GM19438 (cell line): ENCODE measurements around the gene MARCHF10.
"Not testable (repeated sequence)": the region's sequence is repeated elsewhere in the genome, so short reads cannot be mapped to it uniquely, and the experiment has no call there.

Experiments
- ATAC-seq: cut with Tn5 transposase; IDR thresholded peaks from one replicate; pipeline ENCODE4 v1.9.1; 2021; ENCODE audit warnings: low read depth; ENCODE audit not compliant: unreplicated experiment

Gene MARCHF10, protein sequence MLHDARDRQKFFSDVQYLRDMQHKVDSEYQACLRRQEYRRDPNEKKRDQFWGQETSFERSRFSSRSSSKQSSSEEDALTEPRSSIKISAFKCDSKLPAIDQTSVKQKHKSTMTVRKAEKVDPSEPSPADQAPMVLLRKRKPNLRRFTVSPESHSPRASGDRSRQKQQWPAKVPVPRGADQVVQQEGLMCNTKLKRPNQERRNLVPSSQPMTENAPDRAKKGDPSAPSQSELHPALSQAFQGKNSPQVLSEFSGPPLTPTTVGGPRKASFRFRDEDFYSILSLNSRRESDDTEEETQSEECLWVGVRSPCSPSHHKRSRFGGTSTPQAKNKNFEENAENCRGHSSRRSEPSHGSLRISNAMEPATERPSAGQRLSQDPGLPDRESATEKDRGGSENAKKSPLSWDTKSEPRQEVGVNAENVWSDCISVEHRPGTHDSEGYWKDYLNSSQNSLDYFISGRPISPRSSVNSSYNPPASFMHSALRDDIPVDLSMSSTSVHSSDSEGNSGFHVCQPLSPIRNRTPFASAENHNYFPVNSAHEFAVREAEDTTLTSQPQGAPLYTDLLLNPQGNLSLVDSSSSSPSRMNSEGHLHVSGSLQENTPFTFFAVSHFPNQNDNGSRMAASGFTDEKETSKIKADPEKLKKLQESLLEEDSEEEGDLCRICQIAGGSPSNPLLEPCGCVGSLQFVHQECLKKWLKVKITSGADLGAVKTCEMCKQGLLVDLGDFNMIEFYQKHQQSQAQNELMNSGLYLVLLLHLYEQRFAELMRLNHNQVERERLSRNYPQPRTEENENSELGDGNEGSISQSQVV

DNA sequence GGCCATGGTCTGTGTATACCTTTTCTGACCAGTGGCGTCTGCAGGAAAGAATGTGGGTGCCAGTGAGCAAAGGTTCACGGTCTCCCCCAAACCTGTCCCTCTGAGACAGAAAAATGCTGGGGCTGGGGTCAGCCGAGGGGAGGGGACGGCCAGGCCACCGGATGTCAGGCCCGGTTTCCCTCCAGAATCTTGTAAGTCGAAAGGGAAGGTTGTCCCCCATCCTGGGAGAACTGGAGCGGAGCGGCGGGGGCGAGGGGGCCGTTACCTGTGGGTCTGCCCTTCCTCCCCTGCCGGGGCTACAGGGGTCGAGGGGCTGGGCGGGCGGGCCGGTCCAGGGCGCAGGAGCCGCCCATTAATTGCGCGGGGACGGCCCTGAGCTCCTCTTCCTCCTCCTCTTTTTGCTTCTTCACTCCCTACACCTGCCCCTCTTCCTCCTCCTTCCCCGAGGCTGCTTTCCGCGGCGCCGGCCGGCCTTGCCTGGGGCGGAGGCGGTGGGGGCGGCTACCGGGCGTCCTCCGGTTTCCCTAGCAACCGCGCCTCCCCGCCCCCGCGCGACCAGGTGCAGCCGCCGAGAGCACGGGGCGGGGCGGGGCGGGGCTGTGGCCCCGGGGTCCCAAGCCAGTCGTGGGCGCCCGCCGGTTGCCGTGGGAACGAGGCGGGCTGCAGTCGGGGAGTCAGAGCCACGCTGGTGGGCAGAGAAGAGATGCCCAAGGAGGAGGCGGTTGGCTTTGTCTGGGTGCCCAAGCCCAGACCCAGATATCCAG is at the start of gene MARCHF10:
Gene MARCHF10, minus strand, starts transcription at position 503 of the 764 bp plus-strand sequence. CDS start 6,579 bp downstream, outside the sequence.
- no peak for ATAC-seq

DNA sequence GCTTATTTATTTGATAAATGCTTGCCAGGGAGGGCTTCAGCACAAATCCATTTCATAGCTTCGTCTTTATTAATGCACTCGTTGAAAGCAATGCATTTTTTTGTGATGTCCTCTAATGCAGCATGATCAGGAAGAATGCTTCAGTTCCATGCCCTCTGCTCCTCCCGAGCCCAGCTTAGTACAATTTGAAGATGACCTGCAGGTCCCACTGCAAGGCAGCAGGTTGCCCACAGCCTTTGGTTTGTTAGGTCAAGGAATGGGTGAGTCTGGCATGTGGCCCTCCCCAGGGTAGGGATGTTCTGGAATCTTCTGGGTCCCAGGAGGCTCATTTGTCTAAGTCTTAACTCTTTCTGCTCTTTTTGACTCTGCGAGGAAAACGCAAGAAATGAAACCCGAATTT is 49.4 kb upstream of the MARCHF10 start:
- ATAC-seq: no peak

DNA sequence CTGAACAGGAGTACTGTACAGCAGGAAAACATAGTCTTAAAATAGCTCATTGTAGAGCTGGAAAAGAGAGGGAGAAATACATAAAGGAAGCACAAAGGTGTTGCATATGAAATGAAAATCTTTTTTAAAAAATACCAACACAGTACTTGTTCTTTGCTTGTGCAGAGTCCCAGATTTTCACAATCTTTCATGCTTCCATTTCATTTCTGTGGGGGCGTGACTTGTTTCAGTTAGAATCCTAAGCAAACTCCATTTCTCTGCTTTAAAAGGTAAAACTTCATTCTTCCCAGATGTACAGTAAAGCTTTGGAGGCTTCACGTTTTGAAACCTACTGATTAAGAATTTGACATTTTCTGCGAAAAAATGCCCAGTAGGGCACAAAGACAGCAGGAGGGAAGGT is 48.5 kb upstream of the MARCHF10 start:
- ATAC-seq: no peak

DNA sequence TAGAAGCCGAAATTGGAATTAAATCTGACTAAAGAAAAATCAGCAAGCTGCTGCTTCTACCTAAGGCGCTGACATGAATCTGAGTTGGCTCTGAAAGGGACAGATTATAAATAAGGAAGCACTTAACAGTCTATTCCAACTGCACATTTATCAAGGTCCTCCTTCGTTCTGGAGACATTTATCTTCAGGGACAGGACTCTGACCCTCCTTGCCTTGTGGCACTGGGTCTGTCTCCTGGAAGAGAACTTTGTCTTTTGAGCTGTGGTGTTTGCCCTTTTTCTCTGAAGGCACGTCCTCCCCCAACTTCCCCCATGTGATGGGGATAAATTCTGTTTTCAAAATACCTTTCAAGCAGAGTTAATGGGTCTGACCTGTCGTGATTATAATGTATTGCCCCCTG is 47.0 kb upstream of the MARCHF10 start:
- no peak for ATAC-seq

DNA sequence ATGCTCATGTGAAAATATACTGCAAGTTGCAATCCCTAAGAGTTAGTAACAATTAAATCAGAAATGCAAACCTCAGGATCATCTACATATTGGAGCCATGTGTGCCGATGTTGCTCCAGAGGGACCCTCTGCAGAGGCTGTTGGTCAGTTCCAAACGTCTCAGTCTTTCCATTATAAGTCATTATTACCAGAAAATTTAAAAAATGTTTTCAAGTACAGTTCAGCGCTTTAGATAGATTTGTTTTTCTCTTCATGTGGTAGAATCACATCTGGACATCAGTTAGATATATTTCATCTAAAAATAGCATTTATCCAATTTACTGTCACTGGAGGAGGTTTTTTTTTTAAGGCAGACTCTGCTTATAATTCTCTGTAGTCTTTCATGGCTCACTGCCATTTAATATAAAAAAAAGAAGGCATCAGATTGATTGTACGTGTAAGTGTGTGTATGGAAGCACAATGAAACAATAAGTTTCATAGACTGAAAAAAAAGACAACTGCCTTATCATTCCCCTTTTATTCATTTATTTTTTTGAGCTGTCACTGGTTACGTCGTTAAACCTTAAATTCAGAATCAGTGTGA is 46.1 kb upstream of the MARCHF10 start:
- no peak for ATAC-seq

DNA sequence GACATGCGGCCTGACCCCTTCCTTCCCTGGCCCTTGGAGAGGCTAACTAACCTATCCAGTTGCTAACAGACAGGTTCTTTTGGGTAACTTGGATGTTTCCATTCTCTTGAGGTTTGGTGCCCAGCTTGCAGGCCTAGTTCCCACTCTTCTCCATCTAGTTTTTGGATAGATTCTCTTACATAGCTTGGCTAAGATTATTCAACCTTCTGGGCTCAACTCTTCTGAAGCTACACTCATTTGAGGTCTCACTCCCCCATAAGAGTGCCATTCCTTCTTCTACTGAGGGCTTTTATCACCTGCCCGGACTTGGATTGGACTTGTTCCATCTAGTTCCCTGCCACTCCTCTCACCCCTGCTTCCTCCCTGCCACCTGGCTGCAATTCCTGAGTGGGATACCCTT is 44.1 kb upstream of the MARCHF10 start:
- no peak for ATAC-seq

GRCh38 chr17:62849591-62850415 is 41.7 kb upstream of the MARCHF10 start:
- not testable (repeated sequence) for ATAC-seq

DNA sequence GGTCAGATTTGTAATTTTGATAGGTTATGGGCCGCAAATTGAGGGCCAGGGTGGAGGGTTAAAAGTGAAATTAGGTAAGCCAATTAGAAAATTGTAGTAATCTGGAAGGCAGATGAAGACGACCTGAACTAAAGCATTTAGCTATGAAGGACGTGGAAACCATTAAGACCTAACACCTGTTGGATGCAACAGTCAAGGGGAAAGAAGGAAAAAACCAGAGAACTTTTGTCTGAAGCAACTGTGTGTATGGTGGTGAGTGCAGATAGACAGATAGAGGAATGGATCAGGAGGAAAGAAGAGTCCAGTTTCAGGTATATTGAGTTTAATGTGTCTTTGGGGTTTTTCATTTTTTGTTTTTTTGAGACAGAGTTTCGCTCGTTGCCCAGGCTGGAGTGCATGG is 40.2 kb upstream of the MARCHF10 start:
- no peak for ATAC-seq

DNA sequence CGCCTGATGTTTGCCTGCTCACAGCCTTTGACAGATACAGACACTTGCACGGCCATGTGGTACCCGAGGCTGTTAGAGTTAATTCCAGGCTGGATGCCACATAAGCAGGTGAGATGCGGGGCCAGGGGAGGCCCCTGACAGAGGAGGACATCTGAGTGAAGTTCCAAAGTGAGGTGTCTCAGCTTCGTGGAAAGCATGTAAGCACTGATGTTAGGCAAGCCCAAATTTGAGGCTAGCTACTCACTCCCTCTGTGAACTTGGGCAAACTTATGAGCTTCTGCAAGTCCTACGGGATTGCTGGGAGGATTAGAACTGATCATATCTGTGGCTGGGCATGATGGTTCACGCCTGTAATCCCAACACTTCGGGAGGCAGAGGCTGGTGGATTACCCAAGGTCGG is 39.3 kb upstream of the MARCHF10 start:
- no peak for ATAC-seq

DNA sequence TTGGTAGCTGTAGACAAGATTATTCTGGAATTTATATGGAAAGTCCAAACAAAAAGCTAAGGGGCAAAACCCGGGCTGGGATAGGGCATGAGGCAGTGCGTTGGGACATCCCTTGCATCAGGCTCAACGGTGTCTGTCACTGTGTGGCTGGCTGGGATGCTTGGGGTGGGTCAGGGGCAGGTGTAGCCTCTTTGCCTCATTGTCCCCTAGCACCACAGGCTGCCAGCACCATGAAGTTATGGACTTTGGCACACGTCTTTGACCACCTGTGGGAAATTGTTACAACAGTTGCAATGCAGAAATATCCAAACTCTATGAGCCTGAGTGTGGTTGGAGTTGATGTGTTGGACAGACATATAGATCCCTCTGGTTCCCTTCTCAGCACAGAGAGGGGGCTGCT is 32.8 kb upstream of the MARCHF10 start:
- no peak for ATAC-seq

DNA sequence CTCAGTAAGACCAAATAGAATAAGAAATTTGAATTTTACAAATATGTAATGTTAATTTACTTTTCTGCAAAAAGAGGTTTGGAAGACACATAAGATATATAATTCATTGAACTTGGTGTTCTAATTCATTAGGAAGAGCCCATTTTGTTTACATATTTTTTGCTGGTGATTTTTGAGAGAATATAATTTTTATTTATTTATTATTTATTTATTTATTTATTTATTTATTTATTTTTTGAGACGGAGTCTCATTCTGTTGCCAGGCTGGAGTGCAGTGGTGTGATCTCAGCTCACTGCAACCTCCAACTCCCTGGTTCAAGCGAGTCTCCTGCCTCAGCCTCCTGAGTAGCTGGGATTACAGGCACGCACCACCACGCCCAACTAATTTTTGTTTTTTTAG is 25.7 kb upstream of the MARCHF10 start:
- not testable (repeated sequence) for ATAC-seq

DNA sequence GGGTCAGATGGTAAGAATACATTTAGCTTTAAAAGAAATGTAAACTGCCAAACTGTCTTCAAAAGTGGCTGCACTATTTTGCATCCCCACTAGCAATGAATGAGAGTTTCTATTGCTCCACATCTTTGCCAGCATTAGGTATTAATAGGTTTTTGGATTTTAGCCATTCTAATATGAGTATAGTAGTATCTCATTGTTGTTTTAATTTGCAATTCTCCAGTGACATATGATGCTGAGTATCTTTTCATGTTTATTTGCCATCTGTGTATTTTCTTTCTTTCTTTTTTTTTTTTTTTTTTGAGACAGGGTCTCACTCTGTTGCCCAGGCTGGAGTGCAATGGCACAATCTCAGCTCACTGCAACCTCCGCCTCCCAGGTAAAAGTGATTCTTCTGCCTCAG is 24.3 kb upstream of the MARCHF10 start:
- ATAC-seq: no peak

DNA sequence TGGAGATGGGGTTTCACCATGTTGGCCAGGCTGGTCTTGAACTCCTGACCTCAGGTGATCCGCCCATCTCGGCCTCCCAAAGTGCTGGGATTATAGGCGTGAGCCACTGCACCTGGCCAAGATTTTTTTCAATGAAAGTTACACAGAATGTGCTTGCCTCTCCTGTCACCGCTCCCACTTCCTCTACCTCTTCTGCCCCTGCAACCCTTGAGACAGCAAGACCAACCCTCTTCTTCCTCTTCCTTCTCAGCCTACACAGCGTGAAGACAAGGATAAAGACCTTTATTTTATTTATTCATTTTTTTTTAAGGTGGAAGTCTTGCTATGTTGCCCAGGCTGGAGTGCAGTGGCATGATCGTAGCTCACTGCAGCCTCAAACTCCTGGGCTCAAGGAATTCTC is 23.0 kb upstream of the MARCHF10 start:
- ATAC-seq: not testable (repeated sequence)

DNA sequence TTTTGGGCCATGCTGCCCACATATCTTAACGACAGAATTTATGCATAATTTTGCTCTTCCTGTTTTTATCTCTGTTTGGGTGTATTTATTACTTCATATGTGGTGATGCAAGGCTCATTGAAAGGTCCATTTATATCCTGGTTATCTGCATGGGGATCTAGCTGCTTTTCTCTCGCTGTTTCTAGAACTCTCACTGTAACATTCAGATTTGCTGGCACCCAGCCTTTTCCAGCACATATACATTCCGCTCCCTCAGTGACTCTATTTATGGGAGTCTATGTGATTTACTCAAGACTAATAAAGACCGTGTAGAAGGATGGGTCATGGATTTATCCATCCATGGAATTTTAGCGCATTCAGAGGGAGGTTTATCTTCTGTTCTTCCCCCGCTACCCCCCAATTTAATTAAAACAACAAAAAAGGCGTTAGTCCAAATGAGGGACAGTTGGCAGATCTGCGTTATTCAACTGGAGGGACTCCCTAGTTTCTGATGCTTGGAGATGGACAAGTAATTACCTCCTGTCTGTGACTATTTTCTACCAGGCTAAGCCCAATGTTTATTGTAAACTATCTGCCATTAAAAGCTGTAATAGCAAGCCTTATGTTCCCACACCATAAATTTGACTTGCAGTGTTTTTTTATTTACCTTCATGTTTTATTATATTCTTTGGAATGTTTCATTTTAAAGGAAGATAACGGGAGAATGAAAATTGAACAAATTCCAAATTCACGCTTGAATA is 19.8 kb upstream of the MARCHF10 start:
- no peak for ATAC-seq

DNA sequence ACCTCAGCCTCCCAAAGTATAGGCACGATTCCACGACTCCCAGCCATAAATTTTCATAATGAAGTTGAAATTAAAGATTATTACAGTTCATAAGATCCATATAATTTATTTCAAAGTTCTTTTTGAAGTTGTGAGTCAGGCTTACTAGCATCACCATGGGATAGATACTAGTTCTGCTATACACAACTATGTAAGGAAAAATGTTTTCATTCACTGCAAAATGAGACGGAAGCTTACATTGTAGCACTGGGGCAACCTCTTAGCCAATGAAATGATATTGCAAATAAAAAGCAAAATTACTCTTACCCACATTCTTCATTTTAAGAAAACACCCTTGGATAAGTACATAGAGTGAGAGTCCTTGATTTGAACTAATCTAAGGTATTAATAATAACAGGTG is 18.8 kb upstream of the MARCHF10 start:
- ATAC-seq: no peak

- no peak for ATAC-seq
Measured at GRCh38 chr17:62825182-62825581, 17.1 kb upstream of the MARCHF10 start.

GRCh38 chr17:62824290-62825131 is 16.4 kb upstream of the MARCHF10 start:
- ATAC-seq: no peak
